K562 (cell line): ENCODE results near the gene CD52. TPM values are rescaled to one million over a fixed set of nuclear protein-coding genes. Genes with fewer than 3 reads are reported as not detected.

Experiments used
- HDAC1 ChIP-seq, 2 experiments: fragments of 450-650 bp; IDR thresholded peaks; 2 replicates each; pipeline ENCODE4 v1.6.1; 2016 to 2017; ENCODE audit warnings: inconsistent platforms in 1 of 2, mild to moderate bottlenecking in 1 of 2, moderate library complexity in 1 of 2
- HDAC2 ChIP-seq: fragments of 450-650 bp; IDR thresholded peaks from 2 replicates; pipeline ENCODE4 v1.6.1; 2016; ENCODE audit warnings: mild to moderate bottlenecking
- HNRNPUL1 ChIP-seq: fragments of 200-400 bp; formaldehyde crosslinking; IDR thresholded peaks from 2 replicates; pipeline ENCODE4 v1.6.1; 2017; ENCODE audit warnings: low read length
- PTBP1 ChIP-seq: fragments of 200-400 bp; formaldehyde crosslinking; IDR thresholded peaks from 2 replicates; pipeline ENCODE4 v1.6.1; 2017; ENCODE audit warnings: low read depth, low read length
- PTRF ChIP-seq: fragments of 450-650 bp; IDR thresholded peaks from 2 replicates; pipeline ENCODE4 v1.6.1; 2016; ENCODE audit warnings: mild to moderate bottlenecking, missing genetic modification characterization, missing compliant biosample characterization
- RBBP5 ChIP-seq: fragments of 200-600 bp; sonication (generic); IDR thresholded peaks from 2 replicates; pipeline ENCODE4 v1.6.1; 2012; ENCODE audit warnings: borderline replicate concordance, mild to moderate bottlenecking, low read length, control low read depth, inconsistent platforms; ENCODE audit not compliant: insufficient read depth, poor library complexity, severe bottlenecking
- RBM25 ChIP-seq: fragments of 200-400 bp; formaldehyde crosslinking; IDR thresholded peaks from 2 replicates; pipeline ENCODE4 v1.6.1; 2018; ENCODE audit warnings: low read length, low read depth, moderate library complexity; ENCODE audit not compliant: severe bottlenecking
- SMARCB1 ChIP-seq: IDR thresholded peaks from 2 replicates; pipeline ENCODE4 v1.6.1; 2011; ENCODE audit warnings: improper control_type of control experiment, low read depth; ENCODE audit not compliant: insufficient read length
- SREBF2 ChIP-seq: sonication (generic); formaldehyde crosslinking; IDR thresholded peaks from 2 replicates; pipeline ENCODE4 v1.4.0; 2020; ENCODE audit warnings: mild to moderate bottlenecking, missing genetic modification reagents
- SRSF3 ChIP-seq: fragments of 200-400 bp; formaldehyde crosslinking; IDR thresholded peaks from 2 replicates; pipeline ENCODE4 v1.6.1; 2016; ENCODE audit warnings: mild to moderate bottlenecking, low read length, moderate library complexity; ENCODE audit not compliant: insufficient read depth
- TEAD1 ChIP-seq, 2 experiments: fragments of 450-650 bp in 1 of 2; sonication (generic) in 1 of 2; formaldehyde crosslinking; IDR thresholded peaks; 2 replicates each; pipeline versions ENCODE4 v1.4.0 to v1.8.0; 2020 to 2022; ENCODE audit warnings: mild to moderate bottlenecking in 2 of 2, missing genetic modification reagents in 1 of 2
- ZNF12 ChIP-seq: sonication (generic); formaldehyde crosslinking; IDR thresholded peaks from 2 replicates; pipeline ENCODE4 v1.4.0; 2020; ENCODE audit warnings: mild to moderate bottlenecking, missing genetic modification reagents
- ZNF175 ChIP-seq: fragments of 200-800 bp; sonication (Bioruptor generic); IDR thresholded peaks from 2 replicates; pipeline ENCODE4 v1.6.1; 2016; ENCODE audit warnings: low read depth, mild to moderate bottlenecking, missing genetic modification characterization, missing compliant biosample characterization
- ZNF282 ChIP-seq: sonication (generic); formaldehyde crosslinking; IDR thresholded peaks from 2 replicates; pipeline ENCODE4 v1.8.1; 2023; ENCODE audit warnings: missing genetic modification reagents
- ZNF695 ChIP-seq: fragments of 450-650 bp; formaldehyde crosslinking; IDR thresholded peaks from 2 replicates; pipeline ENCODE4 v1.4.0; 2020; ENCODE audit warnings: mild to moderate bottlenecking, moderate library complexity
- ZNF696 ChIP-seq: fragments of 250-450 bp; sonication (Bioruptor Pico); conservative IDR thresholded peaks from 2 replicates; pipeline ENCODE4 v1.4.0; 2020; ENCODE audit warnings: mild to moderate bottlenecking, moderate library complexity
- ZSCAN32 ChIP-seq: fragments of 450-650 bp; formaldehyde crosslinking; IDR thresholded peaks from 2 replicates; pipeline ENCODE4 v1.4.0; 2020; ENCODE audit warnings: mild to moderate bottlenecking, moderate library complexity
- ZZZ3 ChIP-seq: fragments of 450-650 bp; IDR thresholded peaks from 2 replicates; pipeline ENCODE4 v1.6.1; 2016; ENCODE audit warnings: antibody characterized with exemption, mild to moderate bottlenecking, moderate library complexity
- polyA plus RNA-seq, 8 experiments: library from polyadenylated mRNA; depleted of rRNA in 4 of 8; stranded (reverse) in 5 of 8; unstranded in 3 of 8; fragments of >200 nt; fragmentation: Nextera tagmentation in 2 of 8; fragmentation: Illumina TruSeq in 1 of 8; extraction: Ambion mirVana in 2 of 8; extraction: Trizol in 1 of 8; gene quantifications; 2 replicates each; pipeline versions ENCODE4 v1.2.1 to v1.2.3, GENCODE V29; 2011 to 2014; ENCODE audit warnings: inconsistent platforms in 1 of 8, missing spikeins in 1 of 8
- total RNA-seq, 7 experiments: library from RNA; depleted of rRNA in 6 of 7; stranded (reverse); fragments of >200 nt in 6 of 7; fragmentation: Illumina TruSeq in 2 of 7; extraction: Trizol in 2 of 7; gene quantifications; 2 replicates each; pipeline versions ENCODE4 v1.2.1 to v1.2.3, GENCODE V29; 2011 to 2021; ENCODE audit warnings: low replicate concordance in 1 of 7
- TF ChIP-seq, protein P1 (sequence below): sonication (generic); formaldehyde crosslinking; IDR thresholded peaks from 2 replicates; pipeline ENCODE4 v1.8.0; 2022; ENCODE audit warnings: mild to moderate bottlenecking, low read depth, missing genetic modification reagents
- TF ChIP-seq, protein P2 (sequence below): fragments of 450-650 bp; formaldehyde crosslinking; IDR thresholded peaks from 2 replicates; pipeline ENCODE4 v1.4.0; 2020; ENCODE audit warnings: mild to moderate bottlenecking, moderate library complexity
- TF ChIP-seq, protein P3 (sequence below): sonication (generic); formaldehyde crosslinking; IDR thresholded peaks from 2 replicates; pipeline ENCODE4 v1.8.1; 2022; ENCODE audit warnings: missing genetic modification reagents
- TF ChIP-seq, protein P4 (sequence below): fragments of 450-650 bp; IDR thresholded peaks from 2 replicates; pipeline ENCODE4 v1.6.1; 2018; ENCODE audit warnings: mild to moderate bottlenecking, low read depth; ENCODE audit not compliant: partially characterized antibody

Gene CD52
- total and polyA plus RNA-seq, 9 of the 15 experiments (the other 6 are each of a cell fraction or from before 2014, with no cell fraction given): 34.9 to 488 (median 173) TPM

DNA sequence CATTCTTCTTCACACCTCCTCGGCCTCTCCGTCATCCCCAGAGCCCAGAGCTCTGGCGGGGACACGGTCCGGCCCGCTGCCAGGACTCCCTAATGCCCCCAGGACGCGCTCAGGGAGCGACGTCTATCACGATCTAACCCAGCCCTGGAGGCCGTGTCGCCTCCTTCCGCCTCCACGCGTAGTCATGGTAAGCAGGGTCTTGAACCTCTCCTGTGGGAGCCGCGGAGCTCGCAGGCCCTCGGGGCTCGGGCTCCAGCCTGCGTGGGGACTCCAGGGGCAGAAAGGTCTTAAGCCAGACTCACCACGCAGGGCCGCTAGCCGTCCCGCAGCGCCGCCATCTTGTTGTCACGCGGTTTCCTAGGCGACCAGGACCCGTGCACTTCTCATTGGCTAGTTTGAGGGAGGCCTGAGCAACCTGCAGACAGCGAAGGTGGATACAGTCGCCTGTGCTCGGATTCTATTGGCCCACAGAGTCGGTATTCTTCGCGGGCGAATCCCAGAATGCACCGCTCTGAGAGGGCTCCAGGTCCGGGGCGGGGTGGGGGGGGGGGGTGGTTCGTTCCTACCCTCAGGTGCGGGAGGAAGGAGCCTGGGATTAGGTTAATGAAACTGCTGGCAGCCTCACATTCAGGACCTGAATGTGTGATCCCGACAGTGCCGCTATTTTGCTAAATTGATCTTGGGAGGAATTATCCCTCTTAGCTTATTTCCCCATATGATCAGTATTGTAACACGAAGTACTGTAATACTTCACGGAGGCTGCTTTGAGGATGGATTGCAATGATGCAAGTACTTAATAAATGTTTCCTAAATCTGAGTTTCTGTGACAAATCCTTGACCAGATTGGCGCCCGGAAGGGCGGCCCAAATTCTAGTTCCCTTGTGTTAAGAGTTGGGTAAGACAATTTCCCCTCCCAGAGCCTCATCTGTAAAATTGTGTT lies 11.2 kb upstream of the CD52 start, which contains the start of gene UBXN11 (continued):
- TF ChIP-seq ZZZ3 (no peak), HDAC2 (no peak; the same call in 1 of the 2 replicates), ZNF696 (CRISPR knock-in tag) (no peak), ZNF695 (CRISPR knock-in tag) (no peak), ZNF12 (CRISPR knock-in tag) (no peak), HDAC1 (IDR thresholded peaks at IDR 0.05) (peak in 1 of 2 experiments; percentile 100; a peak in 3 of 4 replicates), RBBP5 (peak; percentile 84), SREBF2 (CRISPR knock-in tag) (no peak), RBM25 (no peak), HNRNPUL1 (no peak), SRSF3 (no peak), TEAD1 (CRISPR knock-in tag; IDR thresholded peaks at IDR 0.05) (no peak; a peak in 2 of 4 replicates), SMARCB1 (no peak), PTBP1 (no peak), ZNF282 (CRISPR knock-in tag) (no peak), ZSCAN32 (CRISPR knock-in tag) (no peak), ZNF175 (CRISPR knock-in tag) (0 out of 2 replicates have a peak, but pooled peaks have one; percentile 42), PTRF (no peak)
- TF ChIP-seq, protein P1, sequence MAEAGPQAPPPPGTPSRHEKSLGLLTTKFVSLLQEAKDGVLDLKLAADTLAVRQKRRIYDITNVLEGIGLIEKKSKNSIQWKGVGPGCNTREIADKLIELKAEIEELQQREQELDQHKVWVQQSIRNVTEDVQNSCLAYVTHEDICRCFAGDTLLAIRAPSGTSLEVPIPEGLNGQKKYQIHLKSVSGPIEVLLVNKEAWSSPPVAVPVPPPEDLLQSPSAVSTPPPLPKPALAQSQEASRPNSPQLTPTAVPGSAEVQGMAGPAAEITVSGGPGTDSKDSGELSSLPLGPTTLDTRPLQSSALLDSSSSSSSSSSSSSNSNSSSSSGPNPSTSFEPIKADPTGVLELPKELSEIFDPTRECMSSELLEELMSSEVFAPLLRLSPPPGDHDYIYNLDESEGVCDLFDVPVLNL: peak; percentile 45; the same call in 1 of the 2 replicates
- TF ChIP-seq, protein P2, sequence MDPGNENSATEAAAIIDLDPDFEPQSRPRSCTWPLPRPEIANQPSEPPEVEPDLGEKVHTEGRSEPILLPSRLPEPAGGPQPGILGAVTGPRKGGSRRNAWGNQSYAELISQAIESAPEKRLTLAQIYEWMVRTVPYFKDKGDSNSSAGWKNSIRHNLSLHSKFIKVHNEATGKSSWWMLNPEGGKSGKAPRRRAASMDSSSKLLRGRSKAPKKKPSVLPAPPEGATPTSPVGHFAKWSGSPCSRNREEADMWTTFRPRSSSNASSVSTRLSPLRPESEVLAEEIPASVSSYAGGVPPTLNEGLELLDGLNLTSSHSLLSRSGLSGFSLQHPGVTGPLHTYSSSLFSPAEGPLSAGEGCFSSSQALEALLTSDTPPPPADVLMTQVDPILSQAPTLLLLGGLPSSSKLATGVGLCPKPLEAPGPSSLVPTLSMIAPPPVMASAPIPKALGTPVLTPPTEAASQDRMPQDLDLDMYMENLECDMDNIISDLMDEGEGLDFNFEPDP (CRISPR knock-in tag): no peak
- TF ChIP-seq, protein P3, sequence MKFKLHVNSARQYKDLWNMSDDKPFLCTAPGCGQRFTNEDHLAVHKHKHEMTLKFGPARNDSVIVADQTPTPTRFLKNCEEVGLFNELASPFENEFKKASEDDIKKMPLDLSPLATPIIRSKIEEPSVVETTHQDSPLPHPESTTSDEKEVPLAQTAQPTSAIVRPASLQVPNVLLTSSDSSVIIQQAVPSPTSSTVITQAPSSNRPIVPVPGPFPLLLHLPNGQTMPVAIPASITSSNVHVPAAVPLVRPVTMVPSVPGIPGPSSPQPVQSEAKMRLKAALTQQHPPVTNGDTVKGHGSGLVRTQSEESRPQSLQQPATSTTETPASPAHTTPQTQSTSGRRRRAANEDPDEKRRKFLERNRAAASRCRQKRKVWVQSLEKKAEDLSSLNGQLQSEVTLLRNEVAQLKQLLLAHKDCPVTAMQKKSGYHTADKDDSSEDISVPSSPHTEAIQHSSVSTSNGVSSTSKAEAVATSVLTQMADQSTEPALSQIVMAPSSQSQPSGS (CRISPR knock-in tag): no peak
- TF ChIP-seq, protein P4, sequence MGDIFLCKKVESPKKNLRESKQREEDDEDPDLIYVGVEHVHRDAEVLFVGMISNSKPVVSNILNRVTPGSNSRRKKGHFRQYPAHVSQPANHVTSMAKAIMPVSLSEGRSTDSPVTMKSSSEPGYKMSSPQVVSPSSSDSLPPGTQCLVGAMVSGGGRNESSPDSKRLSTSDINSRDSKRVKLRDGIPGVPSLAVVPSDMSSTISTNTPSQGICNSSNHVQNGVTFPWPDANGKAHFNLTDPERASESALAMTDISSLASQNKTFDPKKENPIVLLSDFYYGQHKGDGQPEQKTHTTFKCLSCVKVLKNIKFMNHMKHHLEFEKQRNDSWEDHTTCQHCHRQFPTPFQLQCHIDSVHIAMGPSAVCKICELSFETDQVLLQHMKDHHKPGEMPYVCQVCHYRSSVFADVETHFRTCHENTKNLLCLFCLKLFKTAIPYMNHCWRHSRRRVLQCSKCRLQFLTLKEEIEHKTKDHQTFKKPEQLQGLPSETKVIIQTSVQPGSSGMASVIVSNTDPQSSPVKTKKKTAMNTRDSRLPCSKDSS: no peak
